ENCODE measurements around the gene OR52A1. TPM values are rescaled to one million over a fixed set of nuclear protein-coding genes. Genes with fewer than 3 reads are reported as not detected.

OR52A1 gene
- total and polyA plus RNA-seq, 2 donors (not counting 3 experiments of a cell fraction or from before 2014, with no cell fraction given): not detected

- no peak overlapping the region for H3K27ac ChIP-seq (ENCODE audit: insufficient read depth, low read depth, low read length)
- H3K79me2 ChIP-seq (ENCODE audit: control insufficient read depth, insufficient read depth, low read length): no peaks in the 10 kb centered on the region
- no peak overlapping the region for H3K9ac ChIP-seq (replicated peaks; ENCODE audit: extremely low read depth, insufficient read depth, low read length)
- FAIRE-seq: no peak
- no peak overlapping the region for H3K4me3 ChIP-seq (replicated peaks in 1 of 3; ENCODE audit: insufficient read depth in 1 of 3, low read depth in 1 of 3, low read length in 3 of 3)
- H3K4me2 ChIP-seq (ENCODE audit: insufficient read depth, low read length): no peak overlapping the region
- TF ChIP-seq MYC (IDR thresholded peaks at IDR 0.05; ENCODE audit: low read depth, low read length): no peak
- TF ChIP-seq, protein P1, sequence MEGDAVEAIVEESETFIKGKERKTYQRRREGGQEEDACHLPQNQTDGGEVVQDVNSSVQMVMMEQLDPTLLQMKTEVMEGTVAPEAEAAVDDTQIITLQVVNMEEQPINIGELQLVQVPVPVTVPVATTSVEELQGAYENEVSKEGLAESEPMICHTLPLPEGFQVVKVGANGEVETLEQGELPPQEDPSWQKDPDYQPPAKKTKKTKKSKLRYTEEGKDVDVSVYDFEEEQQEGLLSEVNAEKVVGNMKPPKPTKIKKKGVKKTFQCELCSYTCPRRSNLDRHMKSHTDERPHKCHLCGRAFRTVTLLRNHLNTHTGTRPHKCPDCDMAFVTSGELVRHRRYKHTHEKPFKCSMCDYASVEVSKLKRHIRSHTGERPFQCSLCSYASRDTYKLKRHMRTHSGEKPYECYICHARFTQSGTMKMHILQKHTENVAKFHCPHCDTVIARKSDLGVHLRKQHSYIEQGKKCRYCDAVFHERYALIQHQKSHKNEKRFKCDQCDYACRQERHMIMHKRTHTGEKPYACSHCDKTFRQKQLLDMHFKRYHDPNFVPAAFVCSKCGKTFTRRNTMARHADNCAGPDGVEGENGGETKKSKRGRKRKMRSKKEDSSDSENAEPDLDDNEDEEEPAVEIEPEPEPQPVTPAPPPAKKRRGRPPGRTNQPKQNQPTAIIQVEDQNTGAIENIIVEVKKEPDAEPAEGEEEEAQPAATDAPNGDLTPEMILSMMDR (IDR thresholded peaks at IDR 0.05; ENCODE audit: extremely low read depth in 1 of 2, insufficient read depth in 1 of 2, low read depth in 1 of 2, low read length in 2 of 2): no peak
- no peak for TF ChIP-seq POLR2A (IDR thresholded peaks at IDR 0.05; ENCODE audit: low read depth, low read length)
- no peak for TF ChIP-seq FOS (IDR thresholded peaks at IDR 0.05; ENCODE audit: borderline replicate concordance, insufficient read depth, low read length)
- TF ChIP-seq GATA2 (IDR thresholded peaks at IDR 0.05; ENCODE audit: insufficient read depth, insufficient read length, low read depth, low read length): no peak
- TF ChIP-seq EZH2 (IDR thresholded peaks at IDR 0.05; ENCODE audit: borderline replicate concordance, low read depth, low read length, severe bottlenecking): no peak
- no peak for TF ChIP-seq JUN (IDR thresholded peaks at IDR 0.05; ENCODE audit: borderline replicate concordance, insufficient read depth, insufficient read length, low read depth)
- TF ChIP-seq MAX (IDR thresholded peaks at IDR 0.05; ENCODE audit: insufficient read depth, insufficient read length): no peak
- CTCF ChIA-PET: interaction anchor here (1.5 kb wide), 1 partner anchor 262 kb away, joined by 4 read pairs; no protein-coding TSS in a partner anchor
- intact Hi-C loops (cut with micrococcal nuclease) (no loop called here), dilution Hi-C loops (cut with MboI; ENCODE audit: extremely low pct_ligation_motif_present, low sequenced_read_pairs) (no loop called here)
- H3K4me1 ChIP-seq (ENCODE audit: control insufficient read depth, extremely low read depth, insufficient read depth, low read length): no peaks in the 10 kb centered on the region
- no peak for DNase-seq (ENCODE audit: low read depth, low spot score)
- no peaks in the 10 kb centered on the region for H3K36me3 ChIP-seq (ENCODE audit: control insufficient read depth in 2 of 2, extremely low read depth in 1 of 2, insufficient read depth in 2 of 2, low read length in 2 of 2)
- H2AFZ ChIP-seq (ENCODE audit: low read depth, low read length): no peak overlapping the region
- H3K9me3 ChIP-seq (replicated peaks; ENCODE audit: control insufficient read depth, insufficient read depth, low read length): no peaks in the 10 kb centered on the region
- H3K27me3 ChIP-seq (ENCODE audit: control insufficient read depth in 2 of 2, insufficient read depth in 2 of 2, low read length in 2 of 2): peaks cover 0 to 2% of the 10 kb centered on the region in 2 experiments
- POLR2A ChIA-PET: no interaction called here
- H4K20me1 ChIP-seq (replicated peaks; ENCODE audit: control insufficient read depth, extremely low read depth, insufficient read depth, low read length): no peaks in the 10 kb centered on the region
- no TSS peak for BruUV-seq (replicated peaks)
- H3K9me1 ChIP-seq (replicated peaks; ENCODE audit: control insufficient read depth, extremely low read depth, insufficient read depth, low read length): no peaks in the 10 kb centered on the region
These were observed 37.0 kb downstream of the OR52A1 start for GRCh38 chr11:5117588-5117987.

Measured in endothelial cell of umbilical vein (primary cell).